H9 (cell line): ENCODE data around the gene LILRB5. TPM values are rescaled to one million over a fixed set of nuclear protein-coding genes. Genes with fewer than 3 reads are reported as not detected.

Experiments
- DNase-seq: peaks from one replicate; pipeline ENCODE4 v3.0.0-alpha.2; 2017
- H2AFZ ChIP-seq: one replicate; pipeline ENCODE4 v1.6.1; 2013; ENCODE audit warnings: mild to moderate bottlenecking, low read length, control low read depth, moderate library complexity
- H2AK5ac ChIP-seq: 2 replicates; pipeline ENCODE4 v1.6.1; 2013; ENCODE audit warnings: low read length, control low read depth, mixed read lengths; ENCODE audit not compliant: insufficient read length
- H2BK120ac ChIP-seq: one replicate; pipeline ENCODE4 v1.6.1; 2013; ENCODE audit warnings: low read depth, mild to moderate bottlenecking, low read length, control low read depth, inconsistent platforms; ENCODE audit not compliant: poor library complexity, severe bottlenecking
- H2BK12ac ChIP-seq: 2 replicates; pipeline ENCODE4 v1.6.1; 2013; ENCODE audit warnings: low read length, control low read depth, mixed read lengths, low read depth; ENCODE audit not compliant: insufficient read length
- H2BK15ac ChIP-seq: 2 replicates; pipeline ENCODE4 v1.6.1; 2013; ENCODE audit warnings: low read depth, low read length, control low read depth
- H2BK20ac ChIP-seq: one replicate; pipeline ENCODE4 v1.6.1; 2013; ENCODE audit warnings: low read depth, mild to moderate bottlenecking, low read length, control low read depth, inconsistent platforms; ENCODE audit not compliant: poor library complexity, severe bottlenecking
- H2BK5ac ChIP-seq: 2 replicates; pipeline ENCODE4 v1.6.1; 2013; ENCODE audit warnings: low read length, control low read depth, mixed read lengths; ENCODE audit not compliant: insufficient read length
- H3K14ac ChIP-seq: 2 replicates; pipeline ENCODE4 v1.6.1; 2013; ENCODE audit warnings: low read length, control low read depth; ENCODE audit not compliant: insufficient read depth
- H3K18ac ChIP-seq: 2 replicates; pipeline ENCODE4 v1.6.1; 2013; ENCODE audit warnings: low read depth, mild to moderate bottlenecking, mixed read lengths, low read length, control low read depth; ENCODE audit not compliant: insufficient read length
- H3K23ac ChIP-seq: 2 replicates; pipeline ENCODE4 v1.6.1; 2013; ENCODE audit warnings: low read length, control low read depth, mixed read lengths, low read depth; ENCODE audit not compliant: insufficient read length
- H3K23me2 ChIP-seq: 2 replicates; pipeline ENCODE4 v1.6.1; 2013; ENCODE audit warnings: low read depth, mild to moderate bottlenecking, mixed read lengths, low read length, control low read depth; ENCODE audit not compliant: insufficient read length, poor library complexity, severe bottlenecking
- H3K27ac ChIP-seq: 2 replicates; pipeline ENCODE4 v1.5.1; 2013; ENCODE audit warnings: low read length, control low read depth, mixed read lengths, low read depth; ENCODE audit not compliant: insufficient read length
- H3K27me3 ChIP-seq: 2 replicates; pipeline ENCODE4 v1.6.1; 2013; ENCODE audit warnings: low read length, control low read depth, inconsistent platforms; ENCODE audit not compliant: insufficient read depth
- H3K4ac ChIP-seq: 2 replicates; pipeline ENCODE4 v1.6.1; 2013; ENCODE audit warnings: low read depth, mild to moderate bottlenecking, control low read depth, inconsistent platforms, low read length, moderate library complexity
- H3K4me1 ChIP-seq: 2 replicates; pipeline ENCODE4 v1.6.1; 2013; ENCODE audit warnings: low read length, control low read depth, inconsistent platforms; ENCODE audit not compliant: insufficient read depth
- H3K4me2 ChIP-seq: 2 replicates; pipeline ENCODE4 v1.6.1; 2013; ENCODE audit warnings: low read length, control low read depth, mixed read lengths; ENCODE audit not compliant: insufficient read length, insufficient read depth
- H3K56ac ChIP-seq: 2 replicates; pipeline ENCODE4 v1.6.1; 2013; ENCODE audit warnings: low read depth, mild to moderate bottlenecking, mixed read lengths, low read length, control low read depth; ENCODE audit not compliant: insufficient read length
- H3K79me1 ChIP-seq: 2 replicates; pipeline ENCODE4 v1.6.1; 2013; ENCODE audit warnings: low read depth, mild to moderate bottlenecking, moderate library complexity, low read length, control low read depth, inconsistent platforms; ENCODE audit not compliant: insufficient read depth, poor library complexity, severe bottlenecking
- H3K79me2 ChIP-seq: 2 replicates; pipeline ENCODE4 v1.6.1; 2013; ENCODE audit warnings: low read length, control low read depth, inconsistent platforms; ENCODE audit not compliant: insufficient read depth
- H3K9ac ChIP-seq: 2 replicates; pipeline ENCODE4 v1.6.1; 2013; ENCODE audit warnings: low read length, control low read depth, mixed read lengths; ENCODE audit not compliant: insufficient read length; ENCODE audit errors: extremely low read depth
- H3K9me3 ChIP-seq: one replicate; pipeline ENCODE4 v1.6.1; 2013; ENCODE audit warnings: low read depth, low read length, inconsistent platforms; ENCODE audit not compliant: control insufficient read depth
- H3T11ph ChIP-seq: one replicate; pipeline ENCODE4 v1.6.1; 2013; ENCODE audit warnings: mild to moderate bottlenecking, low read length, control low read depth, inconsistent platforms
- H4K20me1 ChIP-seq: one replicate; pipeline ENCODE4 v1.6.1; 2013; ENCODE audit not compliant: control insufficient read depth, insufficient read length, insufficient read depth
- H4K5ac ChIP-seq: 2 replicates; pipeline ENCODE4 v1.6.1; 2013; ENCODE audit warnings: low read depth, mild to moderate bottlenecking, mixed read lengths, low read length, control low read depth; ENCODE audit not compliant: insufficient read length
- H4K8ac ChIP-seq: replicated peaks from 2 replicates; pipeline ENCODE4 v1.6.1; 2013; ENCODE audit warnings: low read length, control low read depth, mixed read lengths, low read depth; ENCODE audit not compliant: insufficient read length
- H4K91ac ChIP-seq: 2 replicates; pipeline ENCODE4 v1.6.1; 2013; ENCODE audit warnings: low read depth, mild to moderate bottlenecking, moderate library complexity, mixed read lengths, low read length, control low read depth; ENCODE audit not compliant: insufficient read length
- H3K27ac Mint-ChIP-seq, 3 experiments: 2 replicates in 2 of 3; 3 replicates in 1 of 3; pipeline ENCODE4 v1.8.0; 2020 to 2021; ENCODE audit warnings: mixed read lengths in 3 of 3, mild to moderate bottlenecking in 1 of 3, moderate library complexity in 1 of 3
- H3K27me3 Mint-ChIP-seq: 2 replicates; pipeline ENCODE4 v1.8.0; 2021; ENCODE audit warnings: low read depth, mild to moderate bottlenecking, moderate library complexity, mixed read lengths
- H3K36me3 Mint-ChIP-seq, 3 experiments: 2 replicates in 2 of 3; 3 replicates in 1 of 3; pipeline ENCODE4 v1.8.0; 2020 to 2021; ENCODE audit warnings: low read depth in 3 of 3, mixed read lengths in 3 of 3; ENCODE audit not compliant: insufficient read depth in 1 of 3
- H3K4me1 Mint-ChIP-seq, 2 experiments: 2 replicates each; pipeline ENCODE4 v1.8.0; 2020; ENCODE audit warnings: mixed read lengths in 2 of 2
- H3K4me3 Mint-ChIP-seq, 2 experiments: 2 replicates in 1 of 2; 3 replicates in 1 of 2; pipeline ENCODE4 v1.8.0; 2020 to 2021; ENCODE audit warnings: mild to moderate bottlenecking in 2 of 2, mixed read lengths in 2 of 2, moderate library complexity in 1 of 2
- H3K9me3 Mint-ChIP-seq, 2 experiments: 2 replicates in 1 of 2; 3 replicates in 1 of 2; pipeline ENCODE4 v1.8.0; 2020; ENCODE audit warnings: mild to moderate bottlenecking in 2 of 2, mixed read lengths in 2 of 2, moderate library complexity in 1 of 2
- WGBS: extraction: QIAGEN DNeasy Blood & Tissue Kit; methylation state at CpG from one replicate; pipeline ENCODE4 v1.1.7; 2013; ENCODE audit warnings: missing lambda C conversion rate, low lambda C conversion rate, mixed read lengths; ENCODE audit not compliant: insufficient read length; ENCODE audit errors: extremely low coverage; 5-methylcytosine and 5-hydroxymethylcytosine counted together
- total RNA-seq: library from RNA; stranded (reverse); gene quantifications from 2 replicates; pipeline ENCODE4 v1.2.1, GENCODE V29; 2021
- TF ChIP-seq, protein P1 (sequence below): fragments of 200-600 bp; sonication (generic); conservative IDR thresholded peaks from 3 replicates; pipeline ENCODE4 v1.8.0; 2021; ENCODE audit warnings: antibody characterized with exemption, mild to moderate bottlenecking

LILRB5 gene
- total RNA-seq, 1 experiment from 2014 or later = 0.09 TPM

GRCh38 chr19:54255105-54255775 is 1.8 kb downstream of the LILRB5 start:
- Mint-ChIP-seq H3K36me3 (no peaks in the 10 kb centered on the region), H3K4me3 (no peak overlapping the region), H3K27ac (peak overlapping the region in 1 of 3 experiments; percentile 21; a peak in 2 of 7 replicates), H3K4me1 (peaks cover 3 to 6% of the 10 kb centered on the region in 2 experiments; a peak in 3 of 4 replicates), H3K9me3 (peaks cover 0 to 24% of the 10 kb centered on the region in 2 experiments; a peak in 2 of 5 replicates), H3K27me3 (peaks cover 34% of the 10 kb centered on the region)
- Histone ChIP-seq H3K23ac (no peak overlapping the region), H3K18ac (no peak overlapping the region), H2BK12ac (no peak overlapping the region), H2BK15ac (no peak overlapping the region), H2AK5ac (no peak overlapping the region), H3K56ac (no peak overlapping the region), H4K5ac (no peak overlapping the region), H3K27ac (no peak overlapping the region), H3K9me3 (no peaks in the 10 kb centered on the region), H3K4ac (no peak overlapping the region), H4K91ac (no peak overlapping the region), H3K4me1 (no peaks in the 10 kb centered on the region), H2BK20ac (no peak overlapping the region), H2BK120ac (no peak overlapping the region), H2AFZ (no peak overlapping the region), H3K79me1 (no peaks in the 10 kb centered on the region), H3K27me3 (no peaks in the 10 kb centered on the region), H3K4me2 (no peak overlapping the region), H3K79me2 (no peaks in the 10 kb centered on the region), H3T11ph (no peak overlapping the region), H3K23me2 (no peaks in the 10 kb centered on the region), H3K14ac (no peak overlapping the region), H4K20me1 (no peaks in the 10 kb centered on the region), H2BK5ac (no peak overlapping the region), H4K8ac (no peak overlapping the region), H3K9ac (no peak overlapping the region)
- TF ChIP-seq, protein P1, sequence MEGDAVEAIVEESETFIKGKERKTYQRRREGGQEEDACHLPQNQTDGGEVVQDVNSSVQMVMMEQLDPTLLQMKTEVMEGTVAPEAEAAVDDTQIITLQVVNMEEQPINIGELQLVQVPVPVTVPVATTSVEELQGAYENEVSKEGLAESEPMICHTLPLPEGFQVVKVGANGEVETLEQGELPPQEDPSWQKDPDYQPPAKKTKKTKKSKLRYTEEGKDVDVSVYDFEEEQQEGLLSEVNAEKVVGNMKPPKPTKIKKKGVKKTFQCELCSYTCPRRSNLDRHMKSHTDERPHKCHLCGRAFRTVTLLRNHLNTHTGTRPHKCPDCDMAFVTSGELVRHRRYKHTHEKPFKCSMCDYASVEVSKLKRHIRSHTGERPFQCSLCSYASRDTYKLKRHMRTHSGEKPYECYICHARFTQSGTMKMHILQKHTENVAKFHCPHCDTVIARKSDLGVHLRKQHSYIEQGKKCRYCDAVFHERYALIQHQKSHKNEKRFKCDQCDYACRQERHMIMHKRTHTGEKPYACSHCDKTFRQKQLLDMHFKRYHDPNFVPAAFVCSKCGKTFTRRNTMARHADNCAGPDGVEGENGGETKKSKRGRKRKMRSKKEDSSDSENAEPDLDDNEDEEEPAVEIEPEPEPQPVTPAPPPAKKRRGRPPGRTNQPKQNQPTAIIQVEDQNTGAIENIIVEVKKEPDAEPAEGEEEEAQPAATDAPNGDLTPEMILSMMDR = no peak
- WGBS = no CpG with 5 or more reads among the region's 26 CpGs
- peak; percentile 33 for DNase-seq
